ENCODE measurements around the gene MBD2.

GRCh38 chr18:54232485-54233227, 8.2 kb upstream of the MBD2 start:
- TF ChIP-seq CTCF (conservative IDR thresholded peaks at IDR 0.05; ENCODE audit: low read length) (no peak), EZH2phosphoT487 (IDR thresholded peaks at IDR 0.05; ENCODE audit: borderline replicate concordance, low read depth, low read length) (no peak)
